WI38 (cell line): ENCODE results near the gene DGKQ.

Experiments used
- H3K4me3 ChIP-seq: 2 replicates; pipeline ENCODE4 v1.5.1; 2011; ENCODE audit warnings: low read depth, mild to moderate bottlenecking, control low read depth, low read length
- CTCF ChIP-seq: IDR thresholded peaks from 2 replicates; pipeline ENCODE4 v1.5.1; 2012; ENCODE audit warnings: low read depth, mild to moderate bottlenecking, control low read depth, low read length

The DGKQ gene

DNA sequence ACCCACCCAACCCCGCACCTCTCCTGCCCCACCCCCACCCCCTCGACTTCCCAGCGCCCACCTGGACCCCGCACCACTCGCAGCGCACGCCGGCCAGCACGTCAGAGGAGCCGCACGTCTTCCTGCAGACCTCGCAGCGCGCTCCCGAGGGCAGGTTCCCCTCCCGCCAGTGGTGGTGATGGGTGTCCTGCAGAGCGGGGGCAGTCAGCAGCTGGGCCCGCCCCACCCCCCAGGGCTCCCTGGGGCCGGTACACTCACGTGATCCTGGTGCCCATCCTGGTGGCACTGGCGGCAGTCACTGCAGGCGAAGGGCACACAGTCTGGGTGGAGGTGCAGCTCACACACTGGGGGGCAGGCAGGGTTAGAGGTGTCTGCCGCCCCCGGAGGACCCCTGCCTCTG is 5.1 kb downstream of the DGKQ start:
- TF ChIP-seq CTCF = no peak

DNA sequence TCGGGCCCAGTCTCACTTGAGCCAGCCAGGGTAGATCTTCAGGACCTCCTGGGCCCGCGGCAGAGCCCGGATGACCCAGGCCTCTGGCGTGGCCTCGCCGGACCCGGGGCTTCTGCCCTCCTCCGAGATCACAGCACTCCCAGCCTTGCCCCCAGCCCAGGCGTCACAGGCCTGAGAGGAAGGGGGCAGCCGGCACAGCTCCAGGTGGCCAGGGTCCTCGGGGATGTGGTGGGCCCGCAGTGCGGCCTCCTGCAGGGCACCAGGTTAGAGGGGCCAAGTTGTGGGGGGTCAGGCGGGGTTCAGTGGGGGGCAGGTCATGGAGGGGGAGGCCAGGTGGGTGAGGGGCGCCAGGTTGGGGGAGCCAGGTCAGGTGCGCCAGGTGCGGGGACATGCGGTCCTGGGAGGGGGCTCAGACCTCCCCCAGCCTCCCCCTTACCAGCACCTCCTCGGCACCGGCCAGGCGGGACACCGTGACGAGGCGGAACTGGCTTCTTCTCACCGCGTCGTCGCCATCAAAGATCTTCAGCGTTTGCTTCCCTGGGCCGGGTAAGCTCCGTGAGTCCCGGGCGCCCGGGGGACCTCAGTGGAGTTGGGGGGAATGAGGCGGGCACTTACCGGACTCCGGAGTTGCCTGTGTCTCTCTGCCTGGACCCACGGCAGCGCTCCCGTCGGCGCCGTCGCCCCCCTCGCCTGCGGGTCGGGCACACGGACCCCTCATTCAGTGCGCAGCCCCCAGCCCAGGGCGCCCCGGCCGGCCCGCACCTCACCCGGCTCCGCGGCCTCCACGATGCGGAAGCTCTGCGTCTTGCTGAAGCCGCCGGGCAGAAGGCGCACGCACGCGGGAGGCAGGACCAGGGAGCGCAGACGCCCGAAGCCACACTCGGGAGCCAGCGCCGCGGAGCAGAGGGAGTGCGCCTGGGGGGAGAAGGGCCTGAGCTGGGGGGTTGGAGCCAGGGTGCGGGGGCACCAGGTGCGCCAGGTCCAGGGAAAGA is 6.0 kb downstream of the DGKQ start:
- H3K4me3 ChIP-seq = no peak overlapping the region
- no peak for TF ChIP-seq CTCF

More for the DNA sequence above, 5.1 kb downstream of the DGKQ start:
- no peak overlapping the region for H3K4me3 ChIP-seq

GRCh38 chr4:966266-967112 is 6.9 kb downstream of the DGKQ start:
- no peak overlapping the region for H3K4me3 ChIP-seq
- no peak for TF ChIP-seq CTCF

DNA sequence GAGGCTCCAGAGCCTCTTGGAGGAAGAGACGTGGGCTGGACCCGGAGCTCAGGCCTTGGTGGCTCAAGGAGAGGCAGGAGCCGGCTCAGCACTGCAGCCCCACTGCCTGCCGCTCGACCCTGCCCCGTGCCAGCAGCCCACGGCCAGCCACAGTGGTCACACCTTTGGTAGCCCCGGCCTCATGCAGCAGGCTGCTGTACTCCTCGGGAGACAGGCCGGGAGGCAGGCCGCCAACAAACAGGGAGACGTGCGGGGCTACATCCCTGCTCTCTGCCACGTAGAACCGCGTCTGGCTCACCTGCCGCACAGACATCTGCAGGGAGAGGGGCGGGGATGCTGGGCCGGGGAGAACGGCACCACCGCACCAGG is 7.6 kb downstream of the DGKQ start:
- no peak overlapping the region for H3K4me3 ChIP-seq
- TF ChIP-seq CTCF = no peak

DNA sequence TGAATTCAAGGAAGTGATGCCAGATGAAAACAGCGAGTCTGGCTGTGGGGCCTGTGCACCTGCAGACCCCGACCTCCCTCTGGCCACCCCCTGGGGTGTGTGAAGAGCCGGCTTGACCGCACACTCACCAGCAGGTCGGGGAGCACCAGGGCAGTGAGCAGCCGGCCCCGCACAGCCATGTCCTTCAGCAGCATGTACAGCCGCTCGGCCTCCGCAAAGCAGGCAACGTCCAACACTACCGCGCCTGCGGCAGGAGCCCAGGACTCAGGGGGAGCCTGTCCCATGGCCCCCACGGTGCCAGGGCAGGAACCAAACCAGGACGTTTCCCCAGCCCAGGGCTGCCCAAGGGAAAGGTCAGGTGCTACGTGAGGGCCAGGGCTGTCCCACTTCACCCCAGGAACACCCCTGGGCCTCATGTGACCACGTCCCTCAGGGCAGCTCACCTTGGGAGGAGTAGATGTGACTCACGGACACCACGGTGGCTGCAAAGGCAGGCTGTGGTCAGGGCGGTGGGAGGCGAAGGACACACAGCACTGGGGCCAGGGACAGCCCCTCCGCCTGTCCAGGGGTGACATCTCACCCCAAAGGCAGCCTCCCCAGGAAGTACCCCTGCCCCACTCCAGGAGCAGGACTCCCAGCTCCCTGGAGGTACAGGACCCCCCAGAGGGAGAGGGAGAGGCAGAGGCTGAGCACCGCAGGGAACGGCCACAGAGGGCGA is 8.2 kb downstream of the DGKQ start:
- no peak overlapping the region for H3K4me3 ChIP-seq
- no peak for TF ChIP-seq CTCF

GRCh38 chr4:964346-965025 is 8.9 kb downstream of the DGKQ start:
- no peak overlapping the region for H3K4me3 ChIP-seq
- TF ChIP-seq CTCF = no peak
